ENCODE results near the gene PIGN. TPM values are rescaled to one million over a fixed set of nuclear protein-coding genes. Genes with fewer than 3 reads are reported as not detected.

Gene PIGN
- total RNA-seq, 1 experiment from 2014 or later: 28.8 TPM

DNA sequence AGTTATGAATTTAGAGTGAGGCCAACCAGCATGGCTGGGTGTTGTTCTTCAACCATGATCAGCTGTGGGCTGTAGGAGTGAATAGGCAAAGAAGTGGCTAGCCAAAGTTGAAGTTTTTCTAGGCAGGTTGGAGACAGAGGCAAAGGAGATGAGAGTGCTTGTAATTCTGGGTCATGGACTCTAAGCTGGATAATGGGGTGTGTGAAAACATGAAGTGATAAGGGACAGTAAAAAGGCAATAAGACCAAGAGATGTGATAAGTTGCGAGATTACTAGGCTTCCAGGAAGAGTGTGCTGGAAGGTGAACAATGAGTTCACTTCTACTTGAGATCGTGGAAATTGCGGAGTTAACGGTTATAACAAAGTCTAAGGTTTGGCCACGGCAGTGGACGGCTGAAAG is 175.4 kb downstream of the PIGN start:
- no peak for DNase-seq (ENCODE audit: low spot score)

DNA sequence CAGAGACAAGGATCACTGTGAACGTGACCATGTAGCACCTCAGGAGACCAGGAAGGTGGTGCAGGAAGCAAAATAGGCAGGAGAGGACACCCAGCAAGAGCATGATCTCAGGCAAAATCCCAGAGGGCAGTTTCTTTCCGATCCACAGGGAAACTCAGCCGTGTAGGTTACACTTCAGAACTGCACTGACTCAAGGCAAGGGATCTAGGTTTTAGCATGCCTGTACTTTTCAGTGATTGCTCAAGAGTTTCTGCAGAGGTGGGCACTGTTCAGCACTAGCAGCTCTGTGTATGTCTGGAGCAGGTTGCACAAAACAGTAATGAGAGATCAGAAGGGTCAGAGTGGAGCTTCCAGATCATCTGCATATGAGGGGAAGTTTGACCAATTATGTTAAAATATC is 177.3 kb downstream of the PIGN start:
- no peak for DNase-seq (ENCODE audit: low spot score)

DNA sequence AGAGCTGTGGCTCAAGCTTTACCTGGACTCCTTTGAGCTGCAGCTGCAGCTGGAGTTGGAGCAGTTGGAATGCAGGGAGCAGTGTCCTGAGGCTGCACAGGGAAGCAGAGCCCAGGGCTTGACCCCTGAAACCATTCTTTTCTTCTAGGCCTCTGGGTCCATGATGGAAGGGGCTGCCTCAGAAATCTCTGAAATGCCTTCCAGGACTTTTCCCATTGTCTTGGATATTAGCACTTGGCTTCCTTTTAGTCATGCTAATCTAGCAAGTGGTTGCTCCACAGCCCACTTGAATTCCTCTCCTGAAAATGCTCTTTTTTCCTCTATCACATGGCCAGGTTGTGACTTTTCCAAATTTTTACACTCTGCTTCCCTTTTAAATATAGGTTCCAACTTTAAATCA is 185.5 kb downstream of the PIGN start:
- DNase-seq (ENCODE audit: low spot score): no peak

DNA sequence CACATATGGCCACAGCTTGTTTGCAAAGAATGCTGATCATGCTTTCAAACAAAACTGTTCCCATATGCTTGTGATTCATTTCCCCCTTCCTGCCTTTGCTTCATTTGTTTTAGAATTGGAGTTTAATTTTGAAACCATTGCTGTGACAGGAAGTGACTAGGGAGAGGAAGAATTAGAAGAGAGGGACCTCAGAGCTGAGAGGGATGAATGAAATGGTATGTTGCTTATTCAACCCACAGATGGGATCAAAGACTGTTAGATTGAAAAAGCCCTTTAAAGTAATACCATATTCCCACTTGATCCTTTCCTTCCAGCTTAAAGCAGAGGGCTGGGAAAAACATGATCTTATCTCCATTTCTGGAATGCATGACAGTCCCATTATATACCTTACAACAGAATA is 187.9 kb downstream of the PIGN start:
- DNase-seq (ENCODE audit: low spot score): peak; percentile 59

DNA sequence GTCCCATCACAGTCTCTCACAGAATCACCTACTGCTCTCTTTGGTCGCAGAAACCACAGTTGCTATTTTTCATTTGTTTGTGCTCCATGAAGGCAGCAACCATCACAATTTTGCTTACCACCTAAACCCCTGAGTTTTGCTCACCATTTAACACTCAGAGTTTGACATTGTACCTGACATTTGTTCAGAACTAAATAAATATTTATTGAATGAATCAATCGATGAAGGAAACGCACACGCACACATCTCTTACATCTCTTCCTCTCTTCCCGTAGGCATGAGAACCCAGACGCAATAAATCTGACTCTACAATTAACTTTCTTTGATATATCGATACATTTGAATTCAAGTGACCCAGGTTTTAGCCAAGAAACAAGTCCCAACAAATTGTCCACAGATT is 188.5 kb downstream of the PIGN start:
- no peak for DNase-seq (ENCODE audit: low spot score)

DNA sequence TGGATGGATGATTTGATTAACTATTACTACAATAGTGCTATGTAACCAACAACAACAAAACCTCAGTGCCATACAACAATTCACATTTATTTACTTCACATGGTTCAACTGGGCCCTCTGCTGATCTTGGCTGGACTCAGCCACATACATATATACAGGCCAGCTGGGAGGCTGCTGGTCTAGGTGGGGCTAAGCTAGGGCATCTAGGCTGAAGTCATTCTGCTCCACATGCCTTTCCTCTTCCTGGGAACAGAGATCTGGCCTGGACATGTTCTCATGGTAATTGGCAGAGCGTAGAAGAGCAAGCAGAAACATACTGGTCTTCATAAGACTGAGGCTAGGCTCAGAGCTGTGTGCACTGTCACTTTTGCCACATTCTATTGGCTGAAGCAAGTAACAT is 191.2 kb downstream of the PIGN start:
- DNase-seq (ENCODE audit: low spot score): no peak

DNA sequence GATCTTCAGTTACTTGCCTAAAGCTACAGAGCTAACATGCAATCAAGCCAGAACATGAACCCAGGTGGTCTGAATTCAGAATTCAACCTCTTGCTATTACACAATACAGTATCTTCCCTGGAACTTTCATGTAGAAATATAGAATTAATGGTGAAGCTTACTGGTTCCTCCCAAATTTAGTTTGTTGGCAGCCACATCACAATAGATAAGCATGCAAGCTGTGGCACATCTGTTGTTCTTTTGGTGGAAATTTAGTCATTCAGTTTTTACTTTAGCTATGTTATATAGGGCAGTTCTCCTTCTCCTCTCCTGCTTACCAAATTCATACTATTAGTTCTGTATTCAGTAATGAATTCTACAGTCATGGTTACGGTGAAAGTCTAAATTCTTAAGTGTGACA is 193.0 kb downstream of the PIGN start:
- no peak for DNase-seq (ENCODE audit: low spot score)

DNA sequence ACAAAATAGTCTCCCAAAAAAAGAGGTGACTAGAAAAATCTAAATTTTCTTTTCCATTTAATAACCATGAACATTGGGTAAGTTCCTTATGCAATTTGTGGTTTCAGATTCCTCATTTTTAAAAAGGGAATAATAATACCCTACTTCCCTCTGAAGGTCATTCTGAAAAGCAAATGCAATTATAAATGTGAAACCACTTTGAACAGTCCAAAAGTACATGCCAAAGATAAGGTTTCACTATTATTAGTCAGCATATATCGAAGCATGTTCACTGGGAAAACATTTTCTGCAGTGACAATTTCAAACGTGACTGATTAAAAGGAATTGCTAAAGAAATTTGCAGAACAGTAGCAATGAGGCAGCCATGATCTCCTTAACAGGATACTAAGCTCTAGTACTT is 193.9 kb downstream of the PIGN start:
- peak; percentile 40 for DNase-seq (ENCODE audit: low spot score)

DNA sequence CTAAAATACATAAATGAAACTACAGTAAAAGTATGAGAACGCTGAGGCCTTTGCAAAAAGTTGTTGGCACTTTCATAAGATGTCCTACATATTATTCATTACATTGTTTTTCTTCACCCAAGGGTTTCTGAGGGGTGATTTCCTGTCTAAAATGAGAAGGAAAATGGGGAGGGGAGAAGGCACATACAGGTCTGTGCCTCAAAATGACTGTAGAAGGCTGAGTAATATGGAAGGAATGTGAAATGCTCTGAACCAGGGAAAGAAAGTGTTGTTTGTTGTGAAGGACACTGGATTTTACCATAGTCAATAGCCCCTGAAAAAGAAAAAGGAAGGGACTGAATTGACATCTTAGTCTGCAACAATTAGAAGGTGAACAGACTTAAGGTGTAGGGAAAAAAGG is 194.6 kb downstream of the PIGN start:
- peak; percentile 83 for DNase-seq (ENCODE audit: low spot score)

DNA sequence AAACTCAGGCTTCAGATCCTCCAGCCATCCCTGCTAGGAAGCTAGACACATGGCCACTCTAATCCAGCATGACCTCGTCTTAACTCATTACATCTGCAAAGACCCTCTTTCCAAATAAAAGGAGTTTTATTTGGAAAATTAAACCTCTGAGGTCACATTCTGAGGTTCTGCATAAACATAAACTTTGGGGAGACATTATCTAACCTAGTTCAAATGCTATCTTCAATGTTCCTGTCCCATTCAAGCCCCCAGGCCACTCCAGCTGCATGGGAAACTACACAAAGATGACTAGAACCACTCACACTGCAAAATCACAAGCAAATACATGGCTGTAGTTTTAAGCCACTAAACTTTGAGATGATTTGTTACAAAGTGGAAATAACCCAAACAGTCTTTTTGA is 195.0 kb downstream of the PIGN start:
- no peak for DNase-seq (ENCODE audit: low spot score)

DNA sequence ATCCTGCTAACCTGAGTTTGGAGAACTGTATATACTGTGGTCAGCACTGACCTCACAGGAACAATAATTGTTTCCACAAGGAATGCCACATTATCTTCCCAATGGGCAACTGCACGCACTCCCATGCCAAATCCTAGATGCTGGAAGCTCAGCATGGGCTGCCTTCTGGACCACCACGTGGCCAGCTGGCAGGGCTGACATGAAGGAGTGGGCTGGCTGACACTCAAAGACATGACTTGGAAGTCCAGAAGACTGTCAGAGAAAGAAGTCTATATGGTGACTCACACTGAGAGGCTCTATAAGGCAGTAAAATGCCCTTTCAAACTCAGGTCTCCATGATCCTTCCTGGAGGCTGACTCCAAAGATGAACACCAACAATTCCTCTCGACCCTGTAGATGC is 195.7 kb downstream of the PIGN start:
- peak; percentile 93 for DNase-seq (ENCODE audit: low spot score)

Other genes starting within 250 kb of the PIGN start
- gene RELCH, start 199 bp upstream of the PIGN start, total RNA-seq (2014; rRNA removed; shearing (Covaris generic)): 19.4 and 19.7 TPM in 2 replicates
- 0.17 and 0.39 TPM in 2 replicates for gene TNFRSF11A, start 138.3 kb upstream of the PIGN start, total RNA-seq (2014; rRNA removed; shearing (Covaris generic))

Data from H4 (cell line).